Mucosa of stomach (tissue), 1 donor: Measurements from ENCODE around the gene HRH4.

Source experiments
- H3K27me3 ChIP-seq: one replicate; pipeline ENCODE4 v1.7.0; 2013; ENCODE audit warnings: mild to moderate bottlenecking, low read length; ENCODE audit not compliant: control insufficient read depth, insufficient read depth
- H3K36me3 ChIP-seq: one replicate; pipeline ENCODE4 v1.7.0; 2013; ENCODE audit warnings: low read length; ENCODE audit not compliant: control insufficient read depth, insufficient read depth
- H3K4me1 ChIP-seq: one replicate; pipeline ENCODE4 v1.7.0; 2013; ENCODE audit warnings: mild to moderate bottlenecking, low read length; ENCODE audit not compliant: control insufficient read depth, insufficient read depth
- H3K4me3 ChIP-seq: one replicate; pipeline ENCODE4 v1.7.0; 2013; ENCODE audit warnings: low read length
- H3K9ac ChIP-seq: one replicate; pipeline ENCODE4 v1.7.0; 2013; ENCODE audit warnings: mild to moderate bottlenecking, low read length, moderate library complexity
- H3K9me3 ChIP-seq: one replicate; pipeline ENCODE4 v1.7.0; 2013; ENCODE audit warnings: mild to moderate bottlenecking, low read length, moderate library complexity; ENCODE audit not compliant: control insufficient read depth
- donor health status: Pancreatic carcinoma.

HRH4 gene, protein sequence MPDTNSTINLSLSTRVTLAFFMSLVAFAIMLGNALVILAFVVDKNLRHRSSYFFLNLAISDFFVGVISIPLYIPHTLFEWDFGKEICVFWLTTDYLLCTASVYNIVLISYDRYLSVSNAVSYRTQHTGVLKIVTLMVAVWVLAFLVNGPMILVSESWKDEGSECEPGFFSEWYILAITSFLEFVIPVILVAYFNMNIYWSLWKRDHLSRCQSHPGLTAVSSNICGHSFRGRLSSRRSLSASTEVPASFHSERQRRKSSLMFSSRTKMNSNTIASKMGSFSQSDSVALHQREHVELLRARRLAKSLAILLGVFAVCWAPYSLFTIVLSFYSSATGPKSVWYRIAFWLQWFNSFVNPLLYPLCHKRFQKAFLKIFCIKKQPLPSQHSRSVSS

DNA sequence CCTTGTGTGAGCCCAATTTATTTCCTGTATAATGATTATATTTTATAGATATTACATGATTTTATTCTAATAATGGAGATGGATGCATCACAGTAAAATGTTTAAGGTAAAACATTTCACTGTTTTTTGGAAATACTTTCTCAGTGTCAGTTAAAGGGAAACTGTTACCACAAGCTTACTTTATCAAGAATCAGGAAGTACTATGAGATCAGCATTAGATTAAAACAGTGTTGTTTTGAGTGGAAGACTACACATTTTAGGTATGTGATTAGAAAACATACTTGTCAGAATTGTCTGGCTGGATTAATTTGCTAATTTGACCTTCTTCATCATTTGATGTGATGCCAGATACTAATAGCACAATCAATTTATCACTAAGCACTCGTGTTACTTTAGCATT is at the start of gene HRH4:
TSS of gene HRH4 (plus strand) at position 250 of the 400 bp plus-strand sequence. CDS start at position 342, 92 bp downstream.
- Histone ChIP-seq H3K36me3 (no peaks in the 10 kb centered on the region), H3K9me3 (no peaks in the 10 kb centered on the region), H3K27me3 (no peaks in the 10 kb centered on the region), H3K4me3 (no peak within 1 kb of the TSS), H3K9ac (no peak within 1 kb of the TSS), H3K4me1 (no peaks in the 10 kb centered on the region)

DNA sequence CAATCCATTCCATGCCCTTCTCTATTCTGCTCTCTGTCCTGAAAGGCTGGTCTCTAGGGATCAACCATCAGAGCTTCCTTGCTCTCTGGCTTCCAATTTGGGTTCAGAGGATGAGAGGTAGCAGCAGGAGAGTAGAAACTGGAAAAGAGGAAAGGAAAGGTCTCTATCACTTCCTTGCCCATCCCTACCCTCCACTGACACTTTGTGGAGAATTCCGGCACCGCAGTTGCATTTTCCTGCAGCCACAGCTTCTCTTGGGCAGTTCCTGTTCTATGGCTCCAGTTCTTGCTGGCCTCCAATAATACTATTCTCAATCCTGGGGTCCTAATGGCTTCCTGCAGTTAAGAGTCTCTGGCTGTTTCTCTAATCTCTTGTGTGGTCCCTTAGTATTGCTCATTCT is 47.3 kb upstream of the HRH4 start:
- Histone ChIP-seq H3K9ac (no peak overlapping the region), H3K4me3 (no peak overlapping the region), H3K36me3 (no peaks in the 10 kb centered on the region), H3K27me3 (no peaks in the 10 kb centered on the region), H3K4me1 (no peaks in the 10 kb centered on the region), H3K9me3 (no peaks in the 10 kb centered on the region)

DNA sequence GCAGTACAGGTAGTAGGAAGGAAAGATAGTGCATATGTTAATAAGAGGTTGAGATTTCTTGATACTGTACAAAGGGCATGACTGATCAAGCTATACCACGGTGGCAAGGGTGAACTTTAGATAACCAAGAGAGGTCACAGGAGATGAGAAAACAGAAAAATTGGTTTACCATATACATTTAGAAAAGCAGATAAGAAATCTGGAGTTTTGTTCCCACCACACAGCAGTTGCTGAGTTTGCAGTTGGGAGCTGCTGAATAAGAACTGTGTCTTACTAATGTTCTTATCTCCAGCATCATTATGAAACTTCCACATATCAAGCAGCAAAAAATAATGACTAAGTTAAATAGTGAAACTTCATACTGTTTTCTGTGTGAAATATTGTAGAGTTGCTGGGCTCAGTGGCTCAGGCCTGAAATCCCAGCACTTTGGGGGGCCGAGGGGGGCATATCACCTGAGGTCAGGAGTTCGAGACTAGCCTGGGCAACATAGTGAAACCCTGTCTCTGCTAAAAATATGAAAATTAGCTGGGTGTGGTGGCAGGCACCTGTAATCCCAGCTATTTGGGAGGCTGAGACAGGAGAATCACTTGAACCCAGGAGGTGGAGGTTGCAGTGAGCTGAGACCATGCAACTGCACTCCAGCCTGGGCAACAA is 46.0 kb upstream of the HRH4 start:
- Histone ChIP-seq H3K4me3 (no peak overlapping the region), H3K9me3 (no peaks in the 10 kb centered on the region), H3K27me3 (peaks cover 3% of the 10 kb centered on the region), H3K4me1 (no peaks in the 10 kb centered on the region), H3K36me3 (no peaks in the 10 kb centered on the region), H3K9ac (no peak overlapping the region)

DNA sequence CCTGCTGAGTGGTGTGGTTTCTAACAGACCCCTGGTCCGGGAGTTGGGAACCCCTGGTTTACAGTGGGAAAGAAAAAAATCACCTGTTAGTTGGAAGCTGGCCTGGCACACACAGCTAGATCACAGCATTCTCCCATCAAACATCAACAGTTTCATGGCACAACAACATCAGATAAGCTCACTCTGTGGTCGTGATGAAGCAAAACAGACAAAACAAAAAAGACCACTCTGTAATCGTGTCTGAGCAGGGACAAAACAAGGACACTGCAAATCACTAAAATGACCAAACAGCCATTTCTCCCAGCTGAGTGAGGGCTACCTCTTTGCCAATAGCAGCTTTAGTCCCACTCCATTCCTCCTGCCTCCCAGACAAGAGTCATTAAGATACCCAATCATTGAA is 43.0 kb upstream of the HRH4 start:
- Histone ChIP-seq H3K27me3 (peaks cover 3% of the 10 kb centered on the region), H3K9ac (no peak overlapping the region), H3K4me1 (no peaks in the 10 kb centered on the region)

DNA sequence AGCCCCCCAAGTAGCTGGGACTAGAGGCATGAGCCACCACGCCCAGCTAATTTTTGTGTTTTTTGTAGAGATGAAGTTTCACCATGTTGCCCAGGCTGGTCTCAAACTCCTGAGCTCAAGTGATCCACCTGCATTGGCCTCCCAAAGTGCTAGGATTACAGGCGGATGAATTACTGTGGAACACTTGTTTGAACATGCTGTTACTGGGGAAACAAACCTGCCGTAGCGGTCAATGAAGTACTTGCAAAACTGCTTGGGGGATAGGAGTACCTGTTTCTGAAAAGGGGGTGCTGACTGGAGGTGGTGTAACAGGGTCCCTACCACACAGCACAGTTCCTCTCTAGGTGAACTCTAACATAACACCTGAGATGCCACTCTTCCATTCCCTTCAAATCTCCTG is 39.9 kb upstream of the HRH4 start:
- Histone ChIP-seq H3K27me3 (peaks cover 13% of the 10 kb centered on the region), H3K9me3 (no peaks in the 10 kb centered on the region)

More for the DNA sequence above, 43.0 kb upstream of the HRH4 start:
- no peak overlapping the region for H3K4me3 ChIP-seq
- no peaks in the 10 kb centered on the region for H3K36me3 ChIP-seq
- no peaks in the 10 kb centered on the region for H3K9me3 ChIP-seq

DNA sequence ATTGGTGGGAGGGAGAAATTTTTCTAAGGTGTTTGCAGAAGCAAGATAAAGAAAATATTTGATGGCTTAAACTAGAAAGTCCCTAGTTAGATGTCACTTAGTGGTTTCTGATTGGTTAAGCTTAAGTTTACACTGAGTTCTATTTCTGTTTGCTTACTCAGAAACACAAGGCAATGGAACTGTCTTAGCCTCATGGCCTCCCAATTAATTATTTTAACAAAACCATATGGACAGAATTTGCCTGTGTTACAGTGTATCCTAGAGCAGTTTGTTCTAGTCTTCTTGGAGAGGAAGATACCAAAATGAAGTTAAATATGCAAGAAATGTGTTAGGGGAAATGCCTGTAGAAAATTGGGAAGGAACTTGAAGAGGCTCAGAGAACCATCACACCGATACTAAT is 38.6 kb upstream of the HRH4 start:
- Histone ChIP-seq H3K4me1 (no peaks in the 10 kb centered on the region), H3K9me3 (no peaks in the 10 kb centered on the region), H3K9ac (no peak overlapping the region), H3K36me3 (no peaks in the 10 kb centered on the region), H3K4me3 (no peak overlapping the region), H3K27me3 (peaks cover 16% of the 10 kb centered on the region)

More for the DNA sequence above, 39.9 kb upstream of the HRH4 start:
- H3K4me3 ChIP-seq: no peak overlapping the region
- H3K36me3 ChIP-seq: no peaks in the 10 kb centered on the region
- no peak overlapping the region for H3K9ac ChIP-seq
- H3K4me1 ChIP-seq: no peaks in the 10 kb centered on the region

DNA sequence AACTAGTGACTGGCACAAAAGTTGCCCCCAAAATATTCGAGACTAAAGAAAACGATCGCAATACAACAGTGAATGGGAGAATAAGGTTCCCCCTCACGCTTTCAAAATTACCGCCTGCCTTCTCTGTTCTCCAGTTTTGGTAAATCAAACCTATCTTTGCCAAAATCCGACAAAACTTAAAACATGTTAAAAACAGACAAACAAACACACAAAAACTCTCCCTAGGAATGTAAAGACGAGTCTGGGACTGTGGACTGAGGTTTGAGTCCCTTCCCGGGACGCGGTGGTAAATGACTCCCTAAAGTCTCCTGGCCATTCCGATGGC is 34.4 kb upstream of the HRH4 start:
- Histone ChIP-seq H3K27me3 (peaks cover 13% of the 10 kb centered on the region), H3K9ac (peak overlapping the region; percentile 80), H3K9me3 (no peaks in the 10 kb centered on the region)

DNA sequence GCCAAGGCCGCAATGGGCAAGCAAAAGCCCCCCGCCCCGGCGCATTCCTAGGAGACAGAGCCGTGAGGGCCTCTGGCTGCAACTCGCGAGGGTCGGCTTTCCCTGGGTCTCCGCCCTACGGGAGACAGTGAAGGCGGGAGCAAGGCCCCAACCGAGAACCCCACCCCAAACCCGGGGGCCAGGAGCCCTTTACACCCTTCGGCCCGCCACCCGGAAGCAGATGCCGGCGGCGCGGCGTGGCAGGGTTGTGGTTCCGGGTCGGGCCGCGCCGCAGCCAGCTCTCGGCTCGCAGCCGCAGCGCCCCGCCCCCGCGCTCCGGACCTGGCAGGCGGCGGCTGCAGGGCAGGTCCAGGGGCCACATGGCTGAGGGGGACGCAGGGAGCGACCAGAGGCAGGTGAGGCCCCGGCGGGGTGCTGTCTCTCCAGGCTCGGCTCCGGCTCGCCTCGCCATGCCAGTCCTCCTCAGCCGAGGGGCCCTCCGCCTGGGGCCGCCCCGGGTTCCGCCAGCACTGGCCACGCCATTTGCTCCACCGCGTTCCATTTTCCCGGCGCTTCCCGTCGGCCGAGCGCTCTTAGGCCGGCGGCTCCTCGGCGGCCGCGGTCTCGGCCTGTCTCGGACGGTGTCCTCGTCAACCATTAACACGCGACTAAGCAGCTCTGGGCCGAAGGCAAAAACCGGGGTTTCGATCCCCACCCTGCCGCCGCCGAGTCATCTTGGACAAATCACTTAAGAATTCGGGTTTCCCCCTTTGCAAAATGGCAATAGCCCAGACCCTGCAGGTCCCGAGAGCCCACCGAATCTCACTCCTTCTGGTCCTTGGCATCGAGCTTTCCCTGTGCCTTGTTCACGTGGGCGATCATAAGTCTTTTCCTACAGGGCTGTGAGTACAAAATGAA is 33.8 kb upstream of the HRH4 start, which contains the start of gene IMPACT:
TSS of gene IMPACT (plus strand) at position 273 of the 897 bp plus-strand sequence. CDS start at position 360, 87 bp downstream.
- Histone ChIP-seq H3K36me3 (no peaks in the 10 kb centered on the region), H3K4me3 (peak within 1 kb of the TSS; percentile 80), H3K9me3 (no peaks in the 10 kb centered on the region), H3K27me3 (peaks cover 13% of the 10 kb centered on the region), H3K9ac (peak within 1 kb of the TSS; percentile 80), H3K4me1 (peaks cover 5% of the 10 kb centered on the region)

More for the DNA sequence above, 34.4 kb upstream of the HRH4 start:
- Histone ChIP-seq H3K36me3 (no peaks in the 10 kb centered on the region), H3K4me1 (peaks cover 5% of the 10 kb centered on the region), H3K4me3 (peak overlapping the region; percentile 80)

DNA sequence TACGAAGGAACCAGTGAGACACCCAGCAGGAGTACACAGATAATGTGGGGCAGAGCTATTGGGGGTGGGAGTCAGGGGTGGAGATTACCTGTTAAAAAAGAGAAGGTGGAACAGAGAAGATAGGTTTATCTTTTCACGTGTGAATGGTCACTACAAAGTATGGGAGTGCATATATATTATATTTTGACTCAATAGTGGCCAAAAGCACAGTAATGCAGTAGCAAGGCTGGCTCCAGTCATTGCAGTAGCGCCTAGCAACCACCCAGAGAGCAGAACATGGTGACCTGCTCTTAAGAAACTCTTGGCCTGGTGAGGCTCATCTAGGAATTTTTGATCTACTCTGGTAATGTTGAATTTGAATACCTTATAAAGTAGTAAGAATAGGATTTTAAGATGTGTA is 33.0 kb upstream of the HRH4 start:
- Histone ChIP-seq H3K4me3 (peak overlapping the region; percentile 80), H3K9ac (peak overlapping the region; percentile 80), H3K4me1 (peaks cover 5% of the 10 kb centered on the region), H3K36me3 (no peaks in the 10 kb centered on the region), H3K27me3 (peaks cover 13% of the 10 kb centered on the region), H3K9me3 (no peaks in the 10 kb centered on the region)

DNA sequence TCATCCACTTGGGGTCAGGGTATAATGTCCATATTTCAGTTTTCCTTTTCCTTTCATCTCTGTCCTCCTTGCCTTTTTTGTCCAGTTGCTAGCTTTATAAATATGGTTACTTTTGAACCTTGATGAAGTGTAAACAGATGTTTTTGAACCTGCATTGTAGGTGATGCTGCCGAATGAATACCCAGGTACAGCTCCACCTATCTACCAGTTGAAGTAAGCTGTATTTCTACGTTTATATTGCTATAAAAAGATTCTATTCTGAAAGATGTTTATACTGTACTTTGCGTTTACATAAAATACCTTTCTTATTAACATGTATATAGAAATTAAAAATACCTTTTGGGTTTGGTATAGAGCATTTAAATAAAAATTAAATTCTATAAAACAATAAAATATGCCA is 31.7 kb upstream of the HRH4 start:
- Histone ChIP-seq H3K36me3 (no peaks in the 10 kb centered on the region), H3K9me3 (no peaks in the 10 kb centered on the region), H3K4me1 (peaks cover 5% of the 10 kb centered on the region), H3K9ac (no peak overlapping the region), H3K4me3 (no peak overlapping the region), H3K27me3 (peaks cover 9% of the 10 kb centered on the region)

DNA sequence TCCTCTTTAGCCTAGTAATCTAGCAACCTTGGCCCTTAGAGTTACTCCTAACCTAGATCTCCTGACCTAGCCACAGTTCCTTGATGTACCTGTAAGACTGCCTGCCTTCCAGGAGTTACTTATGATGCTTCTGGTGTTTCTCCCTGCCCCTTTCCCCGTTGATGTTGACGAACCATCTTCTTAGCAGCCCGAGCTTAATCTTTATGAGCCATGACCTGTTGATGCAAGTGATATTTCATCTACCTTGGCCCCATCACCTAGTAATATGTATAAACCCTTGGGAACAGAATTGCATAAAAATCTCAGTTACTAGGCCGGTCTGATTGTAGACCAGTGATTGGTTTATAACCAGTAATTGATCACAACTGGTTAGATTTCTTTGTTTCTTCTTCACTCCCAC is 31.2 kb upstream of the HRH4 start:
- Histone ChIP-seq H3K36me3 (no peaks in the 10 kb centered on the region), H3K9me3 (no peaks in the 10 kb centered on the region), H3K4me1 (peaks cover 5% of the 10 kb centered on the region), H3K9ac (no peak overlapping the region), H3K4me3 (no peak overlapping the region), H3K27me3 (peaks cover 7% of the 10 kb centered on the region)

DNA sequence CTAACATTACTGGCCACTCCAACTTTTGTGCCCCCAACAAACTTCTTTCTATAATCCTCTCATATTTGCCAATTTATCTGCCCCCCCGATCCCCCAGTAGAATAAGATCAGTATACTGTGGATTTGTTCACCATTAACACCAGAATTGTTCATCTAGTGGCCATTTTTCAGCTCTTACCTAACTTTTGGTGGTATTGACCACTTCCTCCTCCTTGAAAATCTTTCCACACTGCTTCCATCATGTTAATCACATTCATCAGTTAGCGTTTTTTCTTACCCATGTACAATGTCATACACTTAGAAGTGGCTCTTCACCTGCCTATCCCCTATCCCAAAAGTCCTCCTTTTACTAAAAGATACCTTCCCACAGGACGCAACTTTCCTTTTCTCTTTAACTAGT is 27.8 kb upstream of the HRH4 start:
- H3K9ac ChIP-seq: no peak overlapping the region
- peaks cover under 1% of the 10 kb centered on the region for H3K4me1 ChIP-seq
- H3K36me3 ChIP-seq: no peaks in the 10 kb centered on the region
- H3K9me3 ChIP-seq: no peaks in the 10 kb centered on the region
- no peak overlapping the region for H3K4me3 ChIP-seq
- H3K27me3 ChIP-seq: no peaks in the 10 kb centered on the region
